ENCODE measurements around the gene BCL2A1. TPM values are rescaled to one million over a fixed set of nuclear protein-coding genes. Genes with fewer than 3 reads are reported as not detected.
"Not testable (repeated sequence)": the region's sequence is repeated elsewhere in the genome, so short reads cannot be mapped to it uniquely, and the experiment has no call there.

Gene BCL2A1
- total RNA-seq, 2 donors from 2014 or later, result 7.5 TPM; not detected in 1

DNA sequence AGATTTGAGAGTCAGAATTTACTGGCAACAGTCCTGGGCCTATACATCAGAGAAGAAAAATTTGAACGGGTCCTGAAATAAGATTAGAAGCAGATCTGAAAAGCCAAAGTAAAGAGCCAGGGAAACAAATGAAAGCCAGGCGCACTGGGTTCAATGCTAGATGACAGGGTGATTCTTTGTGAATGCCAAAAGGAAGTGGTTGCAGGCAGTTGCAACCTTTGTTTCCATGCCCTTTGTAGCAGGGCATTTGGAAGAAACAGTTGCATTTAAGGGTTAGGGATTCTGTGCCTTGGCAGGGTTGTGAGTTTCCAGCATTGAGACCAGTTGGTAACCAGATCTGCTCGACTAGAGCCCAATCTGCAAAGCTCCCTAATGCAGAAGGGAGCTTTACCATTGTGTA lies 37.8 kb downstream of the BCL2A1 start:
- no peak overlapping the region for H3K4me3 ChIP-seq
- no peaks in the 10 kb centered on the region for H3K36me3 ChIP-seq
- H3K27me3 ChIP-seq (replicated peaks; ENCODE audit: insufficient read depth), result no peaks in the 10 kb centered on the region
- H3K9me3 ChIP-seq, result no peaks in the 10 kb centered on the region
- no peak overlapping the region for H3K27ac ChIP-seq
- H3K4me1 ChIP-seq (ENCODE audit: control insufficient read depth in 1 of 2, low read depth in 2 of 2), result no peaks in the 10 kb centered on the region
- no peak for DNase-seq (ENCODE audit: low spot score)
- TF ChIP-seq, protein P1, sequence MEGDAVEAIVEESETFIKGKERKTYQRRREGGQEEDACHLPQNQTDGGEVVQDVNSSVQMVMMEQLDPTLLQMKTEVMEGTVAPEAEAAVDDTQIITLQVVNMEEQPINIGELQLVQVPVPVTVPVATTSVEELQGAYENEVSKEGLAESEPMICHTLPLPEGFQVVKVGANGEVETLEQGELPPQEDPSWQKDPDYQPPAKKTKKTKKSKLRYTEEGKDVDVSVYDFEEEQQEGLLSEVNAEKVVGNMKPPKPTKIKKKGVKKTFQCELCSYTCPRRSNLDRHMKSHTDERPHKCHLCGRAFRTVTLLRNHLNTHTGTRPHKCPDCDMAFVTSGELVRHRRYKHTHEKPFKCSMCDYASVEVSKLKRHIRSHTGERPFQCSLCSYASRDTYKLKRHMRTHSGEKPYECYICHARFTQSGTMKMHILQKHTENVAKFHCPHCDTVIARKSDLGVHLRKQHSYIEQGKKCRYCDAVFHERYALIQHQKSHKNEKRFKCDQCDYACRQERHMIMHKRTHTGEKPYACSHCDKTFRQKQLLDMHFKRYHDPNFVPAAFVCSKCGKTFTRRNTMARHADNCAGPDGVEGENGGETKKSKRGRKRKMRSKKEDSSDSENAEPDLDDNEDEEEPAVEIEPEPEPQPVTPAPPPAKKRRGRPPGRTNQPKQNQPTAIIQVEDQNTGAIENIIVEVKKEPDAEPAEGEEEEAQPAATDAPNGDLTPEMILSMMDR (IDR thresholded peaks at IDR 0.05), result no peak
- no peak for ATAC-seq (ENCODE audit: insufficient number of reproducible peaks, low FRiP score, low read depth)

DNA sequence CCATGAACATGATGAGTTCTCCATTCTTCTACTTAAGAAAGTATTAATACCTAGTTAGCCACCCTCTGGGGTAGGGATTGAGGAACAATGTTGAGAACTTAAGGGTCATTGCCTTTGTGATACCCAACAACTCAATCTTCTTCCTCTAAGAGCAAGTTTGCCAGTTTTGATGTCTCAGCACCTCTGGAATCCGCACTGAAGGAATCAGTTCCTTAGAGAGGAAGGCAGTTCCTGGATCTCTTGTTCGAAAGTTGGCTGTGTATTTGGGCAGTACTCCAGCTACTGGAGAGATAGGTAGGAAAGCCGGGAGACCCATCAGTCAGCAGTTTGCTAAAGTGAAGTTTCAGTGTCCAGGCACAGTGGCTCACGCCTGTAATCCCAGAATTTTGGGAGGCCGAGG lies 38.5 kb downstream of the BCL2A1 start:
- no peak for ATAC-seq (ENCODE audit: insufficient number of reproducible peaks, low FRiP score, low read depth)
- H3K27ac ChIP-seq, result no peak overlapping the region
- TF ChIP-seq, protein P1 (IDR thresholded peaks at IDR 0.05), result no peak
- no peak overlapping the region for H3K4me3 ChIP-seq
- DNase-seq (ENCODE audit: low spot score), result no peak
- no peaks in the 10 kb centered on the region for H3K4me1 ChIP-seq (ENCODE audit: control insufficient read depth in 1 of 2, low read depth in 2 of 2)
- H3K27me3 ChIP-seq (replicated peaks; ENCODE audit: insufficient read depth), result no peaks in the 10 kb centered on the region
- H3K36me3 ChIP-seq, result no peaks in the 10 kb centered on the region
- H3K9me3 ChIP-seq, result no peaks in the 10 kb centered on the region

DNA sequence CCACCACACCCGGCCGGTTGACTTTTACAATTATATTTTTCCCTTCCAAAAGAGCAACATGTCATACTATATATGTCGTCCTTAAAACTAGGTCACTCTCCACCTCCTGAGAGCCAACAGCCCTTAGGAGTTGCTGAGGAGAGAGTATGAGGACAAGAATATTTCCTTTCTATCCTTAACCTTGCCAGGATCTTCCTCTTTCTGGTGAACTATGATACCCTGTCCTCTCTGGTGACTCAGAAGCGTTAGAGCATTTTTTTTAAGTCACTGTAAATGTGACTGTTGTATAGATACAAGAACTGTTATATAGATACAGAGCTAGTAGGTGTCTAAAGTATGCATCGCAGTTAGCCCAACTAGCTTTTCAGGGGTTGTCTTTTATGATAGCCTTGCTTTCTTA lies 40.5 kb downstream of the BCL2A1 start:
- TF ChIP-seq, protein P1 (IDR thresholded peaks at IDR 0.05), result no peak
- Histone ChIP-seq H3K36me3 (no peaks in the 10 kb centered on the region), H3K4me3 (no peak overlapping the region), H3K27ac (no peak overlapping the region), H3K27me3 (replicated peaks; ENCODE audit: insufficient read depth) (no peaks in the 10 kb centered on the region), H3K4me1 (ENCODE audit: control insufficient read depth in 1 of 2, low read depth in 2 of 2) (no peaks in the 10 kb centered on the region), H3K9me3 (no peaks in the 10 kb centered on the region)
- no peak for ATAC-seq (ENCODE audit: insufficient number of reproducible peaks, low FRiP score, low read depth)
- no peak for DNase-seq (ENCODE audit: low spot score)

DNA sequence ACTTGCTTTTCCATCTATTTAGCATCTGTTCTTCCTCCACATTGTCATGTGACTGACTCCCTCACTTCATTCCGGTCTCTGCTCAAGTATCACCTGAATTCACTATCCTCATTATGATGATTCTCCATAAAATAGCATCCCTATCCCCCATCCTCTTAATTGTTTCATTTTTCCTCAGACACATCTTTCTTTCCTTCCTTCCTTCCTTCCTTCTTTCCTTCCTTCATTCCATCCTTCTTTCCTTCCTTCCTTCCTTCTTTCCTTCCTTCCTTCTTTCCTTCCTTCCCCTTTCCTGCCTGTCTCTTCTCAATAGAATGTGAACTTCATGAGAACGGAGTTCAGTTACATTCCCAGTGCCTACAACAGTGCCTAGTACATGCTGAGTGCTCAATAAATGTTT lies 41.6 kb downstream of the BCL2A1 start:
- Histone ChIP-seq H3K4me3 (no peak overlapping the region), H3K9me3 (no peaks in the 10 kb centered on the region), H3K36me3 (no peaks in the 10 kb centered on the region), H3K27me3 (replicated peaks; ENCODE audit: insufficient read depth) (no peaks in the 10 kb centered on the region), H3K27ac (no peak overlapping the region), H3K4me1 (ENCODE audit: control insufficient read depth in 1 of 2, low read depth in 2 of 2) (peaks cover under 1 to 2% of the 10 kb centered on the region in 2 donors)
- TF ChIP-seq, protein P1 (IDR thresholded peaks at IDR 0.05), result no peak
- ATAC-seq (ENCODE audit: insufficient number of reproducible peaks, low FRiP score, low read depth) (no peak), DNase-seq (ENCODE audit: low spot score) (no peak)

DNA sequence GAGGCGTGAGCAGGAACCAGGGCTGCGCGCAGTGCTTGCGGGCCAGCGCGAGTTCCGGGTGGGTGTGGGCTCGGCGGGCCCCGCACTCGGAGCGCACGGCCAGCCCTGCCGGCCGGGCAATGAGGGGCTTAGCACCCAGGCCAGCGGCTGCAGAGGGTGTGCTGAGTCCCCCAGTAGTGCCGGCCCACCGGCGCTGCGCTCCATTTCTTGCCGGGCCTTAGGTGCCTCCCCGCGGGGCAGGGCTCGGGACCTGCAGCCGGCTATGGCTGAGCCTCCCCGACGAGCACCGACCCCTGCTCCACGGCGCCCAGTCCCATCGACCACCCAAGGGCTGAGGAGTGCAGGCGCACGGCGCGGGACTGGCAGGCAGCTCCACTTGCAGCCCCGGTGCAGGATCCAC lies 44.9 kb downstream of the BCL2A1 start:
- not testable (repeated sequence) for H3K4me3 ChIP-seq; H3K27me3 ChIP-seq (replicated peaks; ENCODE audit: insufficient read depth); H3K9me3 ChIP-seq; ATAC-seq (ENCODE audit: insufficient number of reproducible peaks, low FRiP score, low read depth); H3K4me1 ChIP-seq (ENCODE audit: control insufficient read depth in 1 of 2, low read depth in 2 of 2); H3K36me3 ChIP-seq; H3K27ac ChIP-seq; DNase-seq (ENCODE audit: low spot score)

DNA sequence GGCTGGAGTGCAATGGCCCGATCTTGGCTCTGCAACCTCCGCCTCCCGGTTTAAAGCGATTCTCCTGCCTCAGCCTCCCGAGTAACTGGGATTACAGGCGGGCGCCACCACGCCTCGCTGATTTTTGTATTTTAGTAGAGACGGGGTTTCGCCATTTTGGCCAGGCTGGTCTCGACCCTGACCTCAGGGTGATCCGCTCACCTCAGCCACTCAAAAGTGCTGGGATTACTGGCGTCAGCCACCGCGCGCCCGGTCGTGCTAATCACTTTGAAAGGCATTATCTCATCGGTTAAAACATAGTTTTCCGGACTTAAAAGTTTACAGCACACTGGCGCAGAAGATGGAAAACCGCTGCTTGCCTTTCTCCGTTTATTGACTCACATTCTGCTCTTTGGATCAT lies 46.6 kb downstream of the BCL2A1 start:
- Histone ChIP-seq H3K27me3 (replicated peaks; ENCODE audit: insufficient read depth) (no peaks in the 10 kb centered on the region), H3K4me1 (ENCODE audit: control insufficient read depth in 1 of 2, low read depth in 2 of 2) (peaks cover 4 to 6% of the 10 kb centered on the region in 2 donors), H3K36me3 (peaks cover 5% of the 10 kb centered on the region), H3K4me3 (peak overlapping the region; percentile 88), H3K9me3 (peaks cover 24% of the 10 kb centered on the region), H3K27ac (peak overlapping the region; percentile 89 to 95)
- TF ChIP-seq, protein P1 (IDR thresholded peaks at IDR 0.05), result no peak
- DNase-seq (ENCODE audit: low spot score) (no peak), ATAC-seq (ENCODE audit: insufficient number of reproducible peaks, low FRiP score, low read depth) (no peak)
